GM12892 (cell line): Measurements from ENCODE around the gene ANK2.

Experiments used
- POLR2A ChIP-seq: IDR thresholded peaks from 2 replicates; pipeline ENCODE4 v1.6.1; 2011; ENCODE audit warnings: low read depth, low read length, control low read depth
- POLR2AphosphoS5 ChIP-seq: IDR thresholded peaks from 2 replicates; pipeline ENCODE4 v1.6.1; 2011; ENCODE audit warnings: low read depth, low read length, control low read depth

GRCh38 chr4:113209652-113210320, 160.3 kb downstream of the ANK2 start:
- TF ChIP-seq POLR2A (no peak), POLR2AphosphoS5 (no peak)
